Nephron progenitor cell (in vitro differentiated cells): ENCODE measurements around the gene RGPD8.
"Not testable (repeated sequence)": the region's sequence is repeated elsewhere in the genome, so short reads cannot be mapped to it uniquely, and the experiment has no call there.

Experiments used
- DNase-seq: peaks from one replicate; pipeline ENCODE4 v3.0.0; 2021
- H3K27ac Mint-ChIP-seq: 2 replicates; pipeline ENCODE4 v1.8.0; 2021; ENCODE audit warnings: mild to moderate bottlenecking, moderate library complexity, mixed read lengths
- H3K27me3 Mint-ChIP-seq: 2 replicates; pipeline ENCODE4 v1.8.0; 2021; ENCODE audit warnings: mild to moderate bottlenecking, low read depth, mixed read lengths; ENCODE audit not compliant: poor library complexity
- H3K36me3 Mint-ChIP-seq: 2 replicates; pipeline ENCODE4 v1.8.0; 2021; ENCODE audit warnings: low read depth, mixed read lengths
- H3K4me1 Mint-ChIP-seq: 2 replicates; pipeline ENCODE4 v1.8.0; 2021; ENCODE audit warnings: mixed read lengths
- H3K4me3 Mint-ChIP-seq: 2 replicates; pipeline ENCODE4 v1.8.0; 2021; ENCODE audit warnings: mild to moderate bottlenecking, moderate library complexity, mixed read lengths
- H3K9me3 Mint-ChIP-seq: 2 replicates; pipeline ENCODE4 v1.8.0; 2021; ENCODE audit warnings: mild to moderate bottlenecking, moderate library complexity, mixed read lengths
- CTCF ChIP-seq: fragments of 200-600 bp; sonication (generic); IDR thresholded peaks from 2 replicates; pipeline ENCODE4 v1.5.0; 2021; ENCODE audit warnings: antibody characterized with exemption

The RGPD8 gene

DNA sequence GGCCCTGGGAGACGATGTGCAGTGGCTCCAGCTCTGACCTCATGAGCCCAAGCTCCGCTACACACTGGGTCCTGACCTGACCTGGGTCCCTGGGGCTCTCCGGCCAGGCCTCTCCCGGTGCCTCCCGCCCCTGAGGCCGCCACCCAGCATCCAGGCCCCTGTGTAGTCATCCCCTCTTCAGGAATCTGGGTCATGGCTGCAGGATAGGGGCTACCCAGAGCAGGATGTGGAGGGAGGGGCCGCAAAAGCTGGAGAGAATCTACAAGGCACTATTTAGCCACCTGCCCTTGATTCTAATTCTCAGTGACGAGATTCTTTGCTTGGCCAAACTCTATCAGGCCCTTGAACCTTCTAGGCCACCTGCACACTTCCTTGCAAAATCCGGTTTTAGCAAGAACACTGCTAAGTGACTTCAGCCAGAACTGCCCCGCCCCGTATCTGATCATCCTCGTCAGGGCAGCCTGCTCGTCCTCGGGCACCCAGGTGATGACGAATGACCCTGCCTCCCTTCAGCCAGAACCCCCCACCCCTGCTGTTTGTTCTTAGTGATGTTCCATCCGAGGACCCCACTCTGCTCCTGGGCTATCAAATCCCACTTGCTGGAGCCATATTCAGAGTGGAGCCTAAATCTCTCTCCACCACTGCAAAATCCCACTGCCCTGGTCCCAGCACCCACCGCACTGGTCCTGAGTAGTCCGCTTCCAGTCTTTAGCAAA, 2.4 kb upstream of the RGPD8 start:
- H3K4me1 Mint-ChIP-seq = peaks cover 27% of the 10 kb centered on the region
- not testable (repeated sequence) for H3K36me3 Mint-ChIP-seq, H3K27me3 Mint-ChIP-seq, DNase-seq, H3K9me3 Mint-ChIP-seq, H3K27ac Mint-ChIP-seq
- peak overlapping the region; percentile 45 for H3K4me3 Mint-ChIP-seq

DNA sequence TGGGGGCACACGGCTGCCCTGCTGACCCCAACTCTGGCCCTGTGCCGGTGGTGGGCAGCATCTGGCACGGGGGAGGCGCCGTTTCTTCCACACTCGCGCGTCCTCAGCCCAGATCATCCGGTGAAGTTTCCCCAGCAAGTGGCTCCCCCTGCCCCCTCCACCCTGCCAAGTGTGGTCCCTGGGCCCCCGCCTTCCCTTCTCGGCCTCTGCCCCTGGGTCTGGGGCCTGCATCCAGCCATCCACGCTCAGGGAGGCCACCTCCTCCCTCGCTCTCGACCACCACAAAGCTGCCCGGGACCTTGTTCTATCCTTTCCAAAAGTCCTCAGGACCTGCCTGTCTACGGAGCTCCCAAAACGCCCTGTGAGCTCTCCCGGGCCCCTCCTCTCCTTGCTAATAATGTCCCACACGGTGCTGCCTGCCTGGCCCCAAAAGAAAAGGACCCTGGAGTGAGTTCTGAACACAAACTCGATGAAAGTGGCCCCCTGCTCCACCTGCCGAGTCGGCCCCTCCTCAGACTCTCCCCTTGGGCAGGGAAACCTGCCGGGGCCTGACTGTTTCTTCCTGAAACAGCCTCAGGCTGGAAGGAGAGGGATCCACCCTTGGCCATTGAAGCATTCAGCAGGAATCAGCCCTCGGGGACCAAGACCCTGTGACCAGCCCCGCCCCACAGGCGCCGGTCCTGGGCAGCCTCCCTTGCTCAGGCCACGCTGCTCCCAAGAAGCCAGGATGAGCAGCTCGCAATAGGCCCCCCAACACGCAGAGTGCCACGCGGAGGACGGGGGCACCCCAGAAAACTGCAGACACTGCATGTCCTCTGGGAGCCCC, 1.7 kb upstream of the RGPD8 start:
- Mint-ChIP-seq H3K27ac (peak overlapping the region; percentile 50), H3K4me1 (peaks cover 27% of the 10 kb centered on the region), H3K4me3 (peak overlapping the region; percentile 42)
- peak; percentile 18 for DNase-seq
- not testable (repeated sequence) for H3K9me3 Mint-ChIP-seq, H3K36me3 Mint-ChIP-seq, H3K27me3 Mint-ChIP-seq

GRCh38 chr2:112433932-112434730, 686 bp upstream of the RGPD8 start:
- no peak for TF ChIP-seq CTCF
- peaks cover 4% of the 10 kb centered on the region for H3K27me3 Mint-ChIP-seq
- no peaks in the 10 kb centered on the region for H3K36me3 Mint-ChIP-seq
- H3K27ac Mint-ChIP-seq = no peak overlapping the region
- no peaks in the 10 kb centered on the region for H3K9me3 Mint-ChIP-seq
- H3K4me1 Mint-ChIP-seq = peaks cover 27% of the 10 kb centered on the region
- no peak overlapping the region for H3K4me3 Mint-ChIP-seq
- no peak for DNase-seq

DNA sequence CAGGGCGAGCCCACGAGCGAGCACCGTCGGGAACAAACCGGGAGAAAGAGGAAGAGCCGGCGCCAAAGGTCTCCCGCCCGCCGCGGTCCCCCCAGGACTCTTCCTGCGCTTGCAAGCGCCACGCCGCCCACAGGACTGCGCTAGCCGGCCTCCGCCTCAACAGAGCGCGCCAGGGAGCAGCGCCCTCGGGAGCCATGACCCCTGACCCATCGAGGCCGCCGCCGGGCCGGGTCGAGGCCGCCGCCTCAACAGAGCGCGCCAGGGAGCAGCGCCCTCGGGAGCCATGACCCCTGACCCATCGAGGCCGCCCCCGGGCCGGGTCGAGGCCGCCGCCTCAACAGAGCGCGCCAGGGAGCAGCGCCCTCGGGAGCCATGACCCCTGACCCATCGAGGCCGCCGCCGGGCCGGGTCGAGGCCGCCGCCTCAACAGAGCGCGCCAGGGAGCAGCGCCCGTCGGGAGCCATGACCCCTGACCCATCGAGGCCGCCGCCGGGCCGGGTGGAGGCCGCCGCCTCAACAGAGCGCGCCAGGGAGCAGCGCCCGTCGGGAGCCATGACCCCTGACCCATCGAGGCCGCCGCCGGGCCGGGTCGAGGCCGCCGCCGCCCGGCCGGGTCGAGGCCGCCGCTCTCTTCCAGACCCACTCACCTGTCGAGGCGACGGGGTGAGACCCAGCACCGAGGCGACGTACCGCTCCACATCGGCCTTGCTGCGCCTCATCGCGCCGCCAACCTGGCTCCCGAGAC, 538 bp downstream of the RGPD8 start:
- not testable (repeated sequence) for H3K9me3 Mint-ChIP-seq, H3K27ac Mint-ChIP-seq, H3K27me3 Mint-ChIP-seq, H3K36me3 Mint-ChIP-seq
- Mint-ChIP-seq H3K4me3 (peak overlapping the region; percentile 23), H3K4me1 (peaks cover 22% of the 10 kb centered on the region)
- peak; percentile 12 for DNase-seq

DNA sequence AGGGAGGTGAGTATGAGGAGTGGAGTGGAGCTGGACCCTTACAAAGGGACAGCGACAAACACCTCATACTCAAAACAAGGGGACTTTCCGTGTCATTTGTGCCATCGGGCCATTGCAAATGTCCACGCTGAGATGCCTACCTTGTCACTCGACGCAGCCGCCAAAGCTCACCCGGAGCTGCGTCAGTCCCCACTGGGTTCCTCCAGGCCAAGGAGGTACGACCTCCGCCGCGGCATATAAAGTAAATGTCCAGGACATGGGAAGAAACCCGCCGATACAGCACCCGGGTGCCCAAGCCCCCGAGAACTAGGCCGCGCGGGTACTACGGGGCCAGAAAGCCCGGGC, 1.1 kb downstream of the RGPD8 start:
- DNase-seq, H3K36me3 Mint-ChIP-seq, H3K27me3 Mint-ChIP-seq, H3K9me3 Mint-ChIP-seq, H3K27ac Mint-ChIP-seq: not testable (repeated sequence)
- Mint-ChIP-seq H3K4me1 (peaks cover 22% of the 10 kb centered on the region), H3K4me3 (peak overlapping the region; percentile 23)

GRCh38 chr2:112431587-112432295, 1.7 kb downstream of the RGPD8 start:
- not testable (repeated sequence) for DNase-seq, H3K36me3 Mint-ChIP-seq, H3K27me3 Mint-ChIP-seq, H3K9me3 Mint-ChIP-seq, H3K27ac Mint-ChIP-seq
- Mint-ChIP-seq H3K4me3 (peak overlapping the region; percentile 11), H3K4me1 (peaks cover 22% of the 10 kb centered on the region)

DNA sequence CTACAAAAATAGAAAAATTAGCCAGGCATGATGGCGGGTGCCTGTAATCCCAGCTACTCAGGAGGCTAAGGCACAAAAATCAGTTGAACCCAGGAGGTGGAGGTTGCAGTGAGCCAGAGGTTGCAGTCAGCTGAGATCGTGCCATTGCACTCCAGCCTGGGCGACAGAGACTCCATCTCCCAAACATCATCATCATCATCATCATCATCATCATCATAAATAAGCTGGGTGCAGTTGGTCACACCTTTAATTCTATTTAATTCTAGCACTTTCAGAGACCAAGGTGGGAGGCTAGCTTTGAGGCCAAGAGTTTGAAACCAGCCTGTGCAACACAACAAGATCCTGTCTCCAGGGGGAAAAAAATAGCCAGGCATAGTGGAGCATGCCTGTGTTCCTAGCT, 8.9 kb downstream of the RGPD8 start:
- not testable (repeated sequence) for DNase-seq, H3K27ac Mint-ChIP-seq, H3K4me1 Mint-ChIP-seq, H3K9me3 Mint-ChIP-seq, H3K36me3 Mint-ChIP-seq, H3K4me3 Mint-ChIP-seq, H3K27me3 Mint-ChIP-seq

GRCh38 chr2:112416860-112417259, 16.6 kb downstream of the RGPD8 start:
- not testable (repeated sequence) for H3K27ac Mint-ChIP-seq, H3K4me3 Mint-ChIP-seq, H3K36me3 Mint-ChIP-seq, DNase-seq, H3K4me1 Mint-ChIP-seq, H3K9me3 Mint-ChIP-seq, H3K27me3 Mint-ChIP-seq

GRCh38 chr2:112360055-112360454, 73.4 kb downstream of the RGPD8 start:
- not testable (repeated sequence) for H3K4me3 Mint-ChIP-seq, H3K36me3 Mint-ChIP-seq, H3K27ac Mint-ChIP-seq, H3K4me1 Mint-ChIP-seq, H3K27me3 Mint-ChIP-seq, DNase-seq
- H3K9me3 Mint-ChIP-seq = peaks cover 20% of the 10 kb centered on the region

- H3K4me1 Mint-ChIP-seq, H3K27ac Mint-ChIP-seq, H3K36me3 Mint-ChIP-seq, H3K27me3 Mint-ChIP-seq, H3K4me3 Mint-ChIP-seq, DNase-seq: not testable (repeated sequence)
- peaks cover 14% of the 10 kb centered on the region for H3K9me3 Mint-ChIP-seq
Measured at GRCh38 chr2:112354335-112354734, 79.1 kb downstream of the RGPD8 start.

DNA sequence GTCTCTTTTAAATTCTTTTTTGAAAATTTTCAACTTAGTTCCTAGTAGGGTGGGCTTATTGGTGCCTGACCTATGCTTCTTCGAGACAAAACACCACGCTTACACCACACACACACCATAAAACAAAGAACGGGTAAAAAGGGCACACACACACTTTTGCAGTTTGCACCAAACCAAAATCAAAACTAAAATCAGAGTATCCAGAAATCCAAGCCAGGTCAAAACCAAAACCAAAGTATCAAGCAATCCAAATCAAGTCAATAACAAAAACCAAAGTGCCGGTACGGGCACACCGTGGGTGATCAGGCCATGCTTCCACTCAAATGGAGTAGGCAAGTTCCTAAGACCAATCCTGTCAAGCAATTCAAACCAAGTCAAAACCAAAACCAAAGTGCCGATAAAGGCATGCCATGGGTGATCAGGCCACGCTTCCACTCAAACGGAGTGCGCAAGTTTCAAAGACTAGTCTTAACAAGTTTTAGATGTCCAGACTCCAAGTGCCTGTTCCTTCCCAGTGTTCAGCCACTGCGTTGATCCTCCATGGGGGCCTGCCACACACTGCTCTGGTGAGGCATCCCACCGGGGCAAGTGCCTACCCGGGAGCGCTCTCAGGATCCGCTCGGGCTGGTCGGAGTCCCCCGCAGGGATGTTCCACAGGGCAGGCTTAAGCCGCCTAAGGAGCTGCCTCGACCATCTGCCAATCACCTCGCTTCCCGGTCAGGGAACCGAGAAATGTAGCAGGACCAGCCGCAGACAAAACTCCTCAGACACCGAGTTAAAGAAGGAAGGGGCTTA, 80.4 kb downstream of the RGPD8 start:
- H3K36me3 Mint-ChIP-seq, H3K4me1 Mint-ChIP-seq, H3K27me3 Mint-ChIP-seq, DNase-seq, H3K27ac Mint-ChIP-seq, H3K9me3 Mint-ChIP-seq, H3K4me3 Mint-ChIP-seq: not testable (repeated sequence)

DNA sequence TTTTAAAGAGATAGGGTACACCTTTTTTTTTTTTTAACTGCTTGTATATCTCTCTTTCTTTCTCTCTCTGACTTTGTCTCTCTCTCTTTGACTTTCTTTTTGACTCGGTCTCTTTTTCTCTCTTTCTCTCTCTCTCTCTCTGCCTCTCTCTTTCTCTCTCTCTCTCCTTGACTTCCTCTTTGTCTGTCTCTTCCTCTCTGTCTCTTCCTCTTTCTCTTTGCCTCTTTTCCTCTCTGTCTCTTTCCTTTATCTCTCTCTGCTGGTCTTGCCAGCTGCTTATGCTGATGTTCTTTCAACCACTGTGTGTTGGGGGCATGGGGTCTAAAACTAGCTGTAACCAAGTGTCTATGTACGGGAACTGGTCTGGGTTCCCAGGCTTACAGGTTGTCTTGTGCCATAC, 81.2 kb downstream of the RGPD8 start:
- not testable (repeated sequence) for H3K9me3 Mint-ChIP-seq, H3K27me3 Mint-ChIP-seq, H3K4me1 Mint-ChIP-seq, H3K4me3 Mint-ChIP-seq, H3K36me3 Mint-ChIP-seq, H3K27ac Mint-ChIP-seq, DNase-seq
